ENCODE data around the gene EIF3L.

DNA sequence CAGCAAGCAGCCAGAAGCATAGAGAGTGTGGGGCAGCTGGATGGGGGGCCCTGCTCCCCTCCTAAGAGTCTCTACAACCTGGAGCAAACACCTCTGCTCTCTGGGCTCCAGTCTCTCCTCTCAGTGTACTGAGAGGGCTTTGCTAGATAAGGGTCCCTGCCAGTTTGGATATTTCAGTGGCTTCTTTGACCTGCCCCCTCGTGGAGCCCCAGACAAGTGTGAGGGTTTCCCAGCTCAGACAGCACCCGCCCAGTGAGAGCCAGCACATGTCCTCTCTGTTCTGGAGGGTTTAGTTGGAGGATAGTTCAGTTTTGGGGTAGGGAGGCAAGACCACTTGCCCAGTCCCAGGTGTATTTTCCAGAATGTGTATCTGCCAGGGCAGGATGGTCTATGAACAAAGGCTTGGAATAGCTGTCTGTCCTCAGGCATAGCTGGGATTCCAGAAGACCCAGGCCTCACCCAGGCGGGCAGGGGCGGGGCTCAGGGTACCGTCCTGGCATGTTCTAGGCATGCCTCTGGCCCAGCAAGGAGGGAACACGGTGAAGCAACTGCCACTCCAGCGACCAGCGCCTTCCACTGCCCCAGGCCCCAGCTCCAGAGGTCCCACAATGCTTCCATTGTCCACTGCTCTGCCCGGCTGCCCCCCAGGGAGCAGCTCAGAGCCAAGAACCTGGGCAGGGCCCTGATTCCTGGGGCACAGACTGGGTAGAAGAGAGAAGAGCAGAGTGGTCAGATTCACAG, 49.4 kb downstream of the EIF3L start:
- TF ChIP-seq, protein P1, sequence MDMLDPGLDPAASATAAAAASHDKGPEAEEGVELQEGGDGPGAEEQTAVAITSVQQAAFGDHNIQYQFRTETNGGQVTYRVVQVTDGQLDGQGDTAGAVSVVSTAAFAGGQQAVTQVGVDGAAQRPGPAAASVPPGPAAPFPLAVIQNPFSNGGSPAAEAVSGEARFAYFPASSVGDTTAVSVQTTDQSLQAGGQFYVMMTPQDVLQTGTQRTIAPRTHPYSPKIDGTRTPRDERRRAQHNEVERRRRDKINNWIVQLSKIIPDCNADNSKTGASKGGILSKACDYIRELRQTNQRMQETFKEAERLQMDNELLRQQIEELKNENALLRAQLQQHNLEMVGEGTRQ (IDR thresholded peaks at IDR 0.05; ENCODE audit: borderline replicate concordance, low read depth, low read length), result no peak
- no peak for TF ChIP-seq DPF2 (IDR thresholded peaks at IDR 0.05)
- TF ChIP-seq POLR2AphosphoS2 (IDR thresholded peaks at IDR 0.05; ENCODE audit: low read depth, low read length), result no peak
